ENCODE results near the gene LZIC. TPM values are rescaled to one million over a fixed set of nuclear protein-coding genes. Genes with fewer than 3 reads are reported as not detected.

Gene LZIC
- total and polyA plus RNA-seq, 9 of the 15 experiments (the other 6 are each of a cell fraction or from before 2014, with no cell fraction given): 32.9 to 109 (median 61.7) TPM

GRCh38 chr1:9942939-9943788, at the start of gene LZIC, which contains the start of gene NMNAT1 (continued):
- no peak for TF ChIP-seq GTF3C2 (IDR thresholded peaks at IDR 0.05; ENCODE audit: borderline replicate concordance, extremely low read depth, insufficient read length)
- TF ChIP-seq CGGBP1 (CRISPR knock-in tag; IDR thresholded peaks at IDR 0.05): peak; percentile 30; the same call in 1 of the 2 replicates
- no peak for TF ChIP-seq ZC3H4 (CRISPR knock-in tag; IDR thresholded peaks at IDR 0.05; ENCODE audit: borderline replicate concordance)
- TF ChIP-seq CREB3L1 (IDR thresholded peaks at IDR 0.05; ENCODE audit: borderline replicate concordance, low read depth): peak; percentile 88
- TF ChIP-seq MGA (IDR thresholded peaks at IDR 0.05): peak; percentile 66
- peak; percentile 73 for TF ChIP-seq CREB1 (IDR thresholded peaks at IDR 0.05)
- peak; percentile 91 for TF ChIP-seq CREB1 (CRISPR knock-in tag; IDR thresholded peaks at IDR 0.05)
- TF ChIP-seq ZNF586 (CRISPR knock-in tag; conservative IDR thresholded peaks at IDR 0.05): no peak
- no peak for TF ChIP-seq ZNF57 (CRISPR knock-in tag; IDR thresholded peaks at IDR 0.05)

Measured in K562 (cell line).